Neural progenitor cell (in vitro differentiated cells): ENCODE results near the gene CLIC5.

Experiments used
- EZH2 ChIP-seq: fragments of 200-600 bp; sonication (generic); IDR thresholded peaks from 2 replicates; pipeline ENCODE4 v1.6.1; 2017; ENCODE audit warnings: antibody characterized with exemption, mild to moderate bottlenecking, moderate library complexity
- TF ChIP-seq, protein P1 (sequence below): fragments of 200-600 bp; sonication (generic); IDR thresholded peaks from 2 replicates; pipeline ENCODE4 v1.5.1; 2017; ENCODE audit warnings: antibody characterized with exemption, mild to moderate bottlenecking

- TF ChIP-seq, protein P1, sequence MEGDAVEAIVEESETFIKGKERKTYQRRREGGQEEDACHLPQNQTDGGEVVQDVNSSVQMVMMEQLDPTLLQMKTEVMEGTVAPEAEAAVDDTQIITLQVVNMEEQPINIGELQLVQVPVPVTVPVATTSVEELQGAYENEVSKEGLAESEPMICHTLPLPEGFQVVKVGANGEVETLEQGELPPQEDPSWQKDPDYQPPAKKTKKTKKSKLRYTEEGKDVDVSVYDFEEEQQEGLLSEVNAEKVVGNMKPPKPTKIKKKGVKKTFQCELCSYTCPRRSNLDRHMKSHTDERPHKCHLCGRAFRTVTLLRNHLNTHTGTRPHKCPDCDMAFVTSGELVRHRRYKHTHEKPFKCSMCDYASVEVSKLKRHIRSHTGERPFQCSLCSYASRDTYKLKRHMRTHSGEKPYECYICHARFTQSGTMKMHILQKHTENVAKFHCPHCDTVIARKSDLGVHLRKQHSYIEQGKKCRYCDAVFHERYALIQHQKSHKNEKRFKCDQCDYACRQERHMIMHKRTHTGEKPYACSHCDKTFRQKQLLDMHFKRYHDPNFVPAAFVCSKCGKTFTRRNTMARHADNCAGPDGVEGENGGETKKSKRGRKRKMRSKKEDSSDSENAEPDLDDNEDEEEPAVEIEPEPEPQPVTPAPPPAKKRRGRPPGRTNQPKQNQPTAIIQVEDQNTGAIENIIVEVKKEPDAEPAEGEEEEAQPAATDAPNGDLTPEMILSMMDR: no peak
- TF ChIP-seq EZH2: no peak
Observed at GRCh38 chr6:45947807-45948206, 67.9 kb downstream of the CLIC5 start.
